Panc1 (cell line): ENCODE data around the gene RALGAPB. TPM values are rescaled to one million over a fixed set of nuclear protein-coding genes. Genes with fewer than 3 reads are reported as not detected.

Experiments used
- ATAC-seq: fragments of 200-7000 bp; cut with Tn5 transposase; 2 replicates; pipeline ENCODE4 v1.9.1; 2020; ENCODE audit warnings: mild to moderate bottlenecking, moderate library complexity
- BruUV-seq: library from RNA; stranded (reverse); fragments of 400-500 nt; replicated peaks from 2 replicates; lab custom pipeline; 2021; lab: Mats Ljungman, UMichigan
- CTCF ChIA-PET: fragments of 300-600 bp; sonication (Branson Sonifier 250); formaldehyde crosslinking; loops from one replicate; lab custom pipeline; 2022; ENCODE audit warnings: antibody characterized with exemption; lab: Charles Lee
- POLR2A ChIA-PET: fragments of 300-600 bp; sonication (Branson Sonifier 250); formaldehyde crosslinking; loops from one replicate; lab custom pipeline; 2022; ENCODE audit warnings: antibody characterized with exemption; lab: Charles Lee
- DNase-seq: peaks from one replicate; pipeline ENCODE4 v3.0.0-alpha.2; 2010; ENCODE audit warnings: low read depth, low spot score
- H3K27ac ChIP-seq: 2 replicates; pipeline ENCODE4 v1.5.1; 2011; ENCODE audit warnings: mild to moderate bottlenecking, low read length, inconsistent platforms
- H3K27me3 ChIP-seq: fragments of 200-500 bp; sonication (Bioruptor generic); 2 replicates; pipeline ENCODE4 v1.6.0; 2014; ENCODE audit warnings: low read length, inconsistent platforms; ENCODE audit not compliant: control insufficient read depth, insufficient read depth
- H3K36me3 ChIP-seq: fragments of 200-500 bp; sonication (Bioruptor generic); 2 replicates; pipeline ENCODE4 v1.5.1; 2014; ENCODE audit warnings: inconsistent platforms, mild to moderate bottlenecking, low read length, moderate library complexity; ENCODE audit not compliant: control insufficient read depth, insufficient read depth
- H3K4me1 ChIP-seq: 2 replicates; pipeline ENCODE4 v1.5.1; 2011; ENCODE audit warnings: inconsistent platforms, mild to moderate bottlenecking, low read length, moderate library complexity; ENCODE audit not compliant: control insufficient read depth, insufficient read depth
- H3K4me3 ChIP-seq, 2 experiments: 2 replicates each; pipeline ENCODE4 v1.5.1; 2011 to 2012; ENCODE audit warnings: low read depth in 2 of 2, low read length in 2 of 2, mild to moderate bottlenecking in 2 of 2, inconsistent platforms in 1 of 2, moderate library complexity in 1 of 2
- H3K9me3 ChIP-seq: fragments of 200-500 bp; sonication (Bioruptor generic); 2 replicates; pipeline ENCODE4 v1.5.1; 2014; ENCODE audit warnings: low read depth, mild to moderate bottlenecking, inconsistent platforms, low read length, moderate library complexity; ENCODE audit not compliant: control insufficient read depth, insufficient read depth
- POLR2AphosphoS5 ChIP-seq: IDR thresholded peaks from 2 replicates; pipeline ENCODE4 v1.6.1; 2012; ENCODE audit warnings: mild to moderate bottlenecking, low read depth, low read length, moderate library complexity
- SIN3A ChIP-seq: IDR thresholded peaks from 2 replicates; pipeline ENCODE4 v1.6.1; 2012; ENCODE audit warnings: low read depth, mild to moderate bottlenecking, low read length, moderate library complexity, borderline replicate concordance; ENCODE audit not compliant: insufficient read depth
- TCF7L2 ChIP-seq: IDR thresholded peaks from 2 replicates; pipeline ENCODE4 v1.6.1; 2011; ENCODE audit warnings: mild to moderate bottlenecking, low read depth, low read length, inconsistent platforms
- in situ Hi-C: cut with HindIII; loops from 2 replicates; pipeline ENCODE4 v1.10.0; 2016; ENCODE audit warnings: low sequenced_read_pairs, low pct_unique_long_range_greater_than_20kb
- intact Hi-C: fragments of 100-400 bp; cut with micrococcal nuclease; formaldehyde crosslinking; loops from one replicate; pipeline ENCODE4 v1.10.0; 2022; ENCODE audit not compliant: unreplicated experiment
- total RNA-seq: library from RNA; stranded (reverse); gene quantifications from one replicate; pipeline ENCODE4 v1.2.1, GENCODE V29; 2021; ENCODE audit not compliant: unreplicated experiment
- TF ChIP-seq, protein P1 (sequence below), 2 experiments: IDR thresholded peaks; 2 replicates each; pipeline ENCODE4 v1.6.1; 2011 to 2012; ENCODE audit warnings: low read depth in 2 of 2, control low read depth in 1 of 2, low read length in 1 of 2, mild to moderate bottlenecking in 1 of 2, moderate library complexity in 1 of 2; ENCODE audit not compliant: insufficient read depth in 1 of 2
- TF ChIP-seq, protein P2 (sequence below): fragments of 450-650 bp; IDR thresholded peaks from 2 replicates; pipeline ENCODE4 v1.5.1; 2017; ENCODE audit warnings: mild to moderate bottlenecking

Gene RALGAPB
- total RNA-seq, 1 experiment from 2014 or later = 33.1 TPM

DNA sequence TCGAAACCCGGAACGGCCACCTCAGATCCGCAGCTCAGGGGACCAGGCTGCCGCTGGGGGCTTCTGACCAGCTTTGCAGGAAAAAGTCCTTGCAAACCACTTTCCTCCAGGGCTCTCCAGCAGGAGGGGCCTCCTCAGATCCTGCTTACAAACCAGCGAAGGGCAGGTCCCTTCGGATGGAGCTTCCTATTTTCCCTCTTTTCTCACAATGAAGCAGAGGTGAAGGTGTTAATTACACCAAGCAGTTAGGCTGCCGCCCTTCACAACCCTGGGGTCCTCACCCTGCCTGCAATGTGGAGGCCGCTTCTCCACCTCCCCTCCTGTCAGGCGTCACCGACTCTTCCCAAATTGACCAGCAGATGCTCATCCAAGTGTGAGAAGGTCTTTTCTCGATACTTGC is 134.7 kb downstream of the RALGAPB start:
- peaks cover 6% of the 10 kb centered on the region for H3K27me3 ChIP-seq
- DNase-seq = no peak
- intact Hi-C loops = no loop called here
- no peak overlapping the region for H3K4me3 ChIP-seq
- no TSS peak for BruUV-seq
- no peak for ATAC-seq
- no peaks in the 10 kb centered on the region for H3K9me3 ChIP-seq
- no peak overlapping the region for H3K27ac ChIP-seq
- TF ChIP-seq TCF7L2 (no peak), SIN3A (no peak)
- TF ChIP-seq, protein P1, sequence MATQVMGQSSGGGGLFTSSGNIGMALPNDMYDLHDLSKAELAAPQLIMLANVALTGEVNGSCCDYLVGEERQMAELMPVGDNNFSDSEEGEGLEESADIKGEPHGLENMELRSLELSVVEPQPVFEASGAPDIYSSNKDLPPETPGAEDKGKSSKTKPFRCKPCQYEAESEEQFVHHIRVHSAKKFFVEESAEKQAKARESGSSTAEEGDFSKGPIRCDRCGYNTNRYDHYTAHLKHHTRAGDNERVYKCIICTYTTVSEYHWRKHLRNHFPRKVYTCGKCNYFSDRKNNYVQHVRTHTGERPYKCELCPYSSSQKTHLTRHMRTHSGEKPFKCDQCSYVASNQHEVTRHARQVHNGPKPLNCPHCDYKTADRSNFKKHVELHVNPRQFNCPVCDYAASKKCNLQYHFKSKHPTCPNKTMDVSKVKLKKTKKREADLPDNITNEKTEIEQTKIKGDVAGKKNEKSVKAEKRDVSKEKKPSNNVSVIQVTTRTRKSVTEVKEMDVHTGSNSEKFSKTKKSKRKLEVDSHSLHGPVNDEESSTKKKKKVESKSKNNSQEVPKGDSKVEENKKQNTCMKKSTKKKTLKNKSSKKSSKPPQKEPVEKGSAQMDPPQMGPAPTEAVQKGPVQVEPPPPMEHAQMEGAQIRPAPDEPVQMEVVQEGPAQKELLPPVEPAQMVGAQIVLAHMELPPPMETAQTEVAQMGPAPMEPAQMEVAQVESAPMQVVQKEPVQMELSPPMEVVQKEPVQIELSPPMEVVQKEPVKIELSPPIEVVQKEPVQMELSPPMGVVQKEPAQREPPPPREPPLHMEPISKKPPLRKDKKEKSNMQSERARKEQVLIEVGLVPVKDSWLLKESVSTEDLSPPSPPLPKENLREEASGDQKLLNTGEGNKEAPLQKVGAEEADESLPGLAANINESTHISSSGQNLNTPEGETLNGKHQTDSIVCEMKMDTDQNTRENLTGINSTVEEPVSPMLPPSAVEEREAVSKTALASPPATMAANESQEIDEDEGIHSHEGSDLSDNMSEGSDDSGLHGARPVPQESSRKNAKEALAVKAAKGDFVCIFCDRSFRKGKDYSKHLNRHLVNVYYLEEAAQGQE (IDR thresholded peaks at IDR 0.05; ENCODE audit: insufficient read depth in 1 of 2, low read depth in 2 of 2, low read length in 1 of 2) = no peak
- no peaks in the 10 kb centered on the region for H3K4me1 ChIP-seq
- ChIA-PET CTCF (no interaction called here), POLR2A (no interaction called here)
- in situ Hi-C loops = no loop called here
- H3K36me3 ChIP-seq = no peaks in the 10 kb centered on the region

GRCh38 chr20:38608188-38608587 is 135.5 kb downstream of the RALGAPB start:
- Histone ChIP-seq H3K36me3 (no peaks in the 10 kb centered on the region), H3K9me3 (no peaks in the 10 kb centered on the region), H3K27me3 (0 out of 2 replicates have a peak, but pooled peaks cover 2% of the 10 kb centered on the region), H3K27ac (no peak overlapping the region), H3K4me3 (no peak overlapping the region), H3K4me1 (no peaks in the 10 kb centered on the region)
- intact Hi-C loops = no loop called here
- CTCF ChIA-PET = no interaction called here
- in situ Hi-C loops = no loop called here
- BruUV-seq = no TSS peak
- ATAC-seq = no peak
- no peak for TF ChIP-seq POLR2AphosphoS5
- no peak for TF ChIP-seq SIN3A
- TF ChIP-seq, protein P1 (IDR thresholded peaks at IDR 0.05; ENCODE audit: insufficient read depth in 1 of 2, low read depth in 2 of 2, low read length in 1 of 2) = no peak
- TF ChIP-seq TCF7L2 = no peak
- TF ChIP-seq, protein P2, sequence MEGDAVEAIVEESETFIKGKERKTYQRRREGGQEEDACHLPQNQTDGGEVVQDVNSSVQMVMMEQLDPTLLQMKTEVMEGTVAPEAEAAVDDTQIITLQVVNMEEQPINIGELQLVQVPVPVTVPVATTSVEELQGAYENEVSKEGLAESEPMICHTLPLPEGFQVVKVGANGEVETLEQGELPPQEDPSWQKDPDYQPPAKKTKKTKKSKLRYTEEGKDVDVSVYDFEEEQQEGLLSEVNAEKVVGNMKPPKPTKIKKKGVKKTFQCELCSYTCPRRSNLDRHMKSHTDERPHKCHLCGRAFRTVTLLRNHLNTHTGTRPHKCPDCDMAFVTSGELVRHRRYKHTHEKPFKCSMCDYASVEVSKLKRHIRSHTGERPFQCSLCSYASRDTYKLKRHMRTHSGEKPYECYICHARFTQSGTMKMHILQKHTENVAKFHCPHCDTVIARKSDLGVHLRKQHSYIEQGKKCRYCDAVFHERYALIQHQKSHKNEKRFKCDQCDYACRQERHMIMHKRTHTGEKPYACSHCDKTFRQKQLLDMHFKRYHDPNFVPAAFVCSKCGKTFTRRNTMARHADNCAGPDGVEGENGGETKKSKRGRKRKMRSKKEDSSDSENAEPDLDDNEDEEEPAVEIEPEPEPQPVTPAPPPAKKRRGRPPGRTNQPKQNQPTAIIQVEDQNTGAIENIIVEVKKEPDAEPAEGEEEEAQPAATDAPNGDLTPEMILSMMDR = no peak
- DNase-seq = no peak
- POLR2A ChIA-PET = no interaction called here
